SK-N-SH (cell line): ENCODE data around the gene SPIRE1. TPM values are rescaled to one million over a fixed set of nuclear protein-coding genes. Genes with fewer than 3 reads are reported as not detected.
A peak's percentile ranks its signal among the peaks of the same experiment; 100 is the strongest.

ENCODE experiments used
- CTCF ChIA-PET: fragments of 300-600, 350-600 bp; formaldehyde crosslinking; extraction: SDS; loops from one replicate; lab custom pipeline; 2021; lab: Yijun Ruan, JAX
- POLR2A ChIA-PET: fragments of 350-600 bp; sonication (Branson Sonifier 250); formaldehyde crosslinking; extraction: SDS; loops from one replicate; lab custom pipeline; 2020; ENCODE audit warnings: antibody characterized with exemption, inconsistent platforms; lab: Yijun Ruan, JAX
- DNase-seq: peaks from one replicate; pipeline ENCODE4 v3.0.0; 2012
- H2AFZ ChIP-seq: fragments of 200-600 bp; sonication (generic); 2 replicates; pipeline ENCODE4 v1.8.1; 2016; ENCODE audit warnings: antibody characterized with exemption, mild to moderate bottlenecking, low read depth
- H3F3A ChIP-seq: fragments of 200-600 bp; sonication (generic); replicated peaks from 2 replicates; pipeline ENCODE3; 2016; ENCODE audit warnings: antibody characterized with exemption, mild to moderate bottlenecking; ENCODE audit not compliant: insufficient read depth
- H3K27ac ChIP-seq, 2 experiments: fragments of 200-500 bp in 1 of 2; fragments of 200-600 bp in 1 of 2; sonication (Bioruptor generic) in 1 of 2; sonication (generic), shearing (Covaris generic) in 1 of 2; 2 replicates each; pipeline versions ENCODE4 v1.5.1 to v1.6.1; 2014 to 2016; ENCODE audit warnings: low read depth in 2 of 2, inconsistent platforms in 1 of 2, low read length in 1 of 2, mild to moderate bottlenecking in 1 of 2, mixed read lengths in 1 of 2
- H3K27me3 ChIP-seq: fragments of 200-600 bp; sonication (generic), shearing (Covaris generic); 2 replicates; pipeline ENCODE4 v1.6.1; 2016; ENCODE audit warnings: mixed run types; ENCODE audit not compliant: insufficient read depth
- H3K36me3 ChIP-seq, 2 experiments: fragments of 200-500 bp in 1 of 2; fragments of 200-600 bp in 1 of 2; sonication (Bioruptor generic) in 1 of 2; sonication (generic) in 1 of 2; replicated peaks in 1 of 2; 2 replicates each; pipeline versions ENCODE3 to v1.5.1; 2014 to 2016; ENCODE audit warnings: low read length in 1 of 2, mild to moderate bottlenecking in 1 of 2; ENCODE audit not compliant: insufficient read depth in 2 of 2, control insufficient read depth in 1 of 2
- H3K4me1 ChIP-seq, 2 experiments: fragments of 200-500 bp in 1 of 2; fragments of 200-600 bp in 1 of 2; sonication (Bioruptor generic) in 1 of 2; sonication (generic), shearing (Covaris generic) in 1 of 2; 2 replicates each; pipeline versions ENCODE4 v1.5.1 to v1.6.1; 2014 to 2016; ENCODE audit warnings: low read depth in 1 of 2, low read length in 1 of 2, mixed run types in 1 of 2; ENCODE audit not compliant: insufficient read depth in 2 of 2, control insufficient read depth in 1 of 2
- H3K4me2 ChIP-seq: fragments of 200-600 bp; sonication (generic), shearing (Covaris generic); 2 replicates; pipeline ENCODE4 v1.6.1; 2017; ENCODE audit warnings: mixed run types
- H3K4me3 ChIP-seq, 2 experiments: fragments of 200-500 bp in 1 of 2; fragments of 200-600 bp in 1 of 2; sonication (Bioruptor generic) in 1 of 2; sonication (generic), shearing (Covaris generic) in 1 of 2; 2 replicates each; pipeline versions ENCODE4 v1.5.1 to v1.8.1; 2014 to 2016; ENCODE audit warnings: low read depth in 2 of 2, inconsistent platforms in 1 of 2, low read length in 1 of 2, mild to moderate bottlenecking in 1 of 2, mixed read lengths in 1 of 2, moderate library complexity in 1 of 2
- H3K79me2 ChIP-seq: fragments of 200-600 bp; sonication (generic); 2 replicates; pipeline ENCODE4 v1.8.1; 2017; ENCODE audit warnings: mild to moderate bottlenecking; ENCODE audit not compliant: insufficient read depth
- H3K9ac ChIP-seq: fragments of 200-600 bp; sonication (generic); 2 replicates; pipeline ENCODE4 v1.6.1; 2017; ENCODE audit warnings: mixed run types
- H3K9me2 ChIP-seq: fragments of 200-600 bp; sonication (generic); 2 replicates; pipeline ENCODE4 v1.6.1; 2017; ENCODE audit warnings: mixed run types
- H3K9me3 ChIP-seq: fragments of 200-600 bp; sonication (generic); 2 replicates; pipeline ENCODE4 v1.6.1; 2017; ENCODE audit warnings: mixed run types, mild to moderate bottlenecking, moderate library complexity
- H4K20me1 ChIP-seq: fragments of 200-600 bp; sonication (generic); 2 replicates; pipeline ENCODE4 v1.6.1; 2017; ENCODE audit warnings: mild to moderate bottlenecking, mixed run types; ENCODE audit not compliant: insufficient read depth
- CHD2 ChIP-seq: fragments of 150-350 bp; IDR thresholded peaks from 2 replicates; pipeline ENCODE4 v1.6.1; 2018; ENCODE audit warnings: low read length; ENCODE audit not compliant: partially characterized antibody
- CTCF ChIP-seq: fragments of 200-600 bp; sonication (generic); IDR thresholded peaks from 2 replicates; pipeline ENCODE4 v1.6.1; 2017; ENCODE audit warnings: antibody characterized with exemption, mild to moderate bottlenecking, moderate library complexity
- EZH2phosphoT487 ChIP-seq: fragments of 200-600 bp; sonication (generic); IDR thresholded peaks from 2 replicates; pipeline ENCODE4 v1.6.1; 2017; ENCODE audit warnings: low read depth, mixed run types, mild to moderate bottlenecking, antibody characterized with exemption, moderate library complexity, borderline replicate concordance
- FOXJ3 ChIP-seq: sonication (generic); formaldehyde crosslinking; IDR thresholded peaks from 2 replicates; pipeline ENCODE4 v1.5.1; 2020; ENCODE audit warnings: mild to moderate bottlenecking, missing genetic modification reagents
- IRF3 ChIP-seq: fragments of 150-350 bp; IDR thresholded peaks from 2 replicates; pipeline ENCODE4 v1.6.1; 2016; ENCODE audit warnings: mild to moderate bottlenecking, low read depth, low read length
- JUND ChIP-seq: IDR thresholded peaks from 2 replicates; pipeline ENCODE4 v1.4.0; 2012
- MEF2A ChIP-seq: IDR thresholded peaks from 2 replicates; pipeline ENCODE4 v1.4.0; 2012; ENCODE audit warnings: low read depth, borderline replicate concordance
- NRF1 ChIP-seq: IDR thresholded peaks from 2 replicates; pipeline ENCODE4 v1.6.1; 2012; ENCODE audit warnings: low read depth, mild to moderate bottlenecking, low read length
- RCOR1 ChIP-seq: fragments of 150-350 bp; IDR thresholded peaks from 2 replicates; pipeline ENCODE4 v1.6.1; 2017; ENCODE audit warnings: antibody characterized with exemption, low read length
- RXRA ChIP-seq: IDR thresholded peaks from 2 replicates; pipeline ENCODE4 v1.4.0; 2012; ENCODE audit warnings: low read depth, mild to moderate bottlenecking, borderline replicate concordance
- TCF12 ChIP-seq: IDR thresholded peaks from 2 replicates; pipeline ENCODE4 v1.4.0; 2012
- USF2 ChIP-seq: fragments of 150-350 bp; IDR thresholded peaks from 2 replicates; pipeline ENCODE4 v1.6.1; 2017; ENCODE audit warnings: antibody characterized with exemption, low read length, low read depth, borderline replicate concordance
- WGBS: methylation state at CpG from one replicate; pipeline ENCODE4 v1.1.6; 2017; ENCODE audit warnings: low lambda C conversion rate; 5-methylcytosine and 5-hydroxymethylcytosine counted together
- polyA plus RNA-seq, 3 experiments: library from polyadenylated mRNA; depleted of rRNA; stranded (reverse); fragments of >200 nt; gene quantifications; 2 replicates each; pipeline ENCODE4 v1.2.3, GENCODE V29; 2012

Gene SPIRE1
- polyA plus RNA-seq, 1 of the 3 experiments (the other 2 are of a cell fraction), result 6.7 TPM

- peaks cover 0 to 9% of the 10 kb centered on the region in 2 experiments; a peak in 1 of 4 replicates for H3K4me1 ChIP-seq
- 76% methylated on average over 5 of the region's 5 CpGs for WGBS
- H3K79me2 ChIP-seq, result no peaks in the 10 kb centered on the region
- no peak for TF ChIP-seq RCOR1
- no peaks in the 10 kb centered on the region for H3K9me2 ChIP-seq
- no peak overlapping the region for H3K4me2 ChIP-seq
- H3K4me3 ChIP-seq, result no peak overlapping the region
- no peak overlapping the region for H3K9ac ChIP-seq
- H3K27me3 ChIP-seq, result no peaks in the 10 kb centered on the region
- no peaks in the 10 kb centered on the region for H3K9me3 ChIP-seq
- no peaks in the 10 kb centered on the region for H4K20me1 ChIP-seq
- ChIA-PET CTCF (interaction anchor here (1.3 to 1.5 kb wide), 2 partner anchors 16 to 27 kb away, joined by 3 to 4 read pairs; no protein-coding TSS in a partner anchor), POLR2A (interaction anchor here (1.2 kb wide), 1 partner anchor 19 kb away, joined by 3 read pairs; no protein-coding TSS in a partner anchor)
- peaks cover 9 to 29% of the 10 kb centered on the region in 2 experiments for H3K36me3 ChIP-seq
- peak; percentile 32 for DNase-seq
- peak overlapping the region in 1 of 2 experiments; percentile 74; a peak in 2 of 4 replicates for H3K27ac ChIP-seq
- no peak overlapping the region for H2AFZ ChIP-seq
- H3F3A ChIP-seq, result no peaks in the 10 kb centered on the region
Observed at GRCh38 chr18:12460874-12461273, 197.0 kb downstream of the SPIRE1 start.

GRCh38 chr18:12458771-12459170 lies 199.1 kb downstream of the SPIRE1 start:
- Histone ChIP-seq H3K9ac (no peak overlapping the region), H3K4me1 (peaks cover 0 to 9% of the 10 kb centered on the region in 2 experiments; a peak in 1 of 4 replicates), H3F3A (no peaks in the 10 kb centered on the region), H3K79me2 (no peaks in the 10 kb centered on the region), H4K20me1 (no peaks in the 10 kb centered on the region), H3K9me3 (no peaks in the 10 kb centered on the region), H3K27ac (no peak overlapping the region), H3K9me2 (no peaks in the 10 kb centered on the region), H3K4me2 (no peak overlapping the region), H3K27me3 (no peaks in the 10 kb centered on the region), H3K36me3 (peaks cover 10 to 23% of the 10 kb centered on the region in 2 experiments), H3K4me3 (no peak overlapping the region), H2AFZ (no peak overlapping the region)
- 88% methylated on average over 7 of the region's 7 CpGs for WGBS
- TF ChIP-seq IRF3, result no peak
- no peak for TF ChIP-seq USF2
- TF ChIP-seq MEF2A, result no peak
- TF ChIP-seq RXRA, result no peak
- TF ChIP-seq JUND, result no peak
- no peak for TF ChIP-seq RCOR1
- no peak for TF ChIP-seq NRF1
- no peak for TF ChIP-seq TCF12
- no peak for TF ChIP-seq EZH2phosphoT487
- TF ChIP-seq FOXJ3 (CRISPR knock-in tag), result no peak
- TF ChIP-seq CTCF, result no peak
- TF ChIP-seq CHD2, result no peak
- no peak for DNase-seq
- POLR2A ChIA-PET, result no interaction called here
- CTCF ChIA-PET, result interaction anchor here (1.5 kb wide), 1 partner anchor 16 kb away, joined by 3 read pairs; no protein-coding TSS in a partner anchor
